GM10847 (cell line): Measurements from ENCODE around the gene AGAP1.

ENCODE experiments used
- POLR2A ChIP-seq: IDR thresholded peaks from 2 replicates; pipeline ENCODE4 v1.6.1; 2011; ENCODE audit not compliant: insufficient read length; ENCODE audit errors: extremely low read depth

AGAP1 gene

DNA sequence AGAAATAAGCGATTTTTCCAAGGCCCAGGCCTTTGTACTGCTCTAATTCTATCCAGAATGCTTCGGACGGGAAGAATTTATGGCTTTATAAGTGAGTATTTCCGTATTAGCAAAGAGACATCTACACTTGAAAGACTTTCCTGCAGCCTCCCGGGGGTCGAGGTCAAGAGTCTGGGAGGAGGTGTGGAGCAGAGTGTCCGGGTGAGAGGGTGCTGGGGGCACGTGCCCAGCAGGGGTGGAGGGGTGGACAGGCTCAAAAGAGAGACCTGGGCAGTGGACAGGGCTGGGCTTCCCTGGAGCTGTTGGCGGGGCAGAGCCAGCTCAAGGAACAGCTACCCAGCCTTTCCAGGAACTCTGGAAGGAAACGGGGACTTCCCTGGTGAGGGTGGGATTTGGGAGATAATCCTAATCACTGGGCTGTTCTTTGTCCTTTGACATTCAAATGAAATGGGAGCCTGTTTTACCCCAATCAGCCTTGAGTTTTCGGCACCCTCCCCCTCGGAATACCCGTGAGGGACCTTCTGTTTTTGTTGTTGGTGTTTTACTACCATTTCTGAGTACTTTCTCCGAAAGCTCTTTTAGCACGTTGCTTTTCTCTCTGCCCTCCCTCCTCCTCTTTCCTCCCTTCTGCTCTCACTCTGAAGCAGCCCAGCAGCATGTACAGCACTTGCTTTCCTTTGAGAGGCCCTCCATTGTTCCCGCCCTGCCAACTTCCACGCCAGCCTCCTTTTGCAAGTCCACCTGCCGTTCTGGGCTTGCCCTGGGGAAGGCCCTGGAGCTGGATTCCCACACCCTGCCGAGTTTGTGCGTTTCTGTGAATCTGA is 164.7 kb downstream of the AGAP1 start:
- no peak for TF ChIP-seq POLR2A

DNA sequence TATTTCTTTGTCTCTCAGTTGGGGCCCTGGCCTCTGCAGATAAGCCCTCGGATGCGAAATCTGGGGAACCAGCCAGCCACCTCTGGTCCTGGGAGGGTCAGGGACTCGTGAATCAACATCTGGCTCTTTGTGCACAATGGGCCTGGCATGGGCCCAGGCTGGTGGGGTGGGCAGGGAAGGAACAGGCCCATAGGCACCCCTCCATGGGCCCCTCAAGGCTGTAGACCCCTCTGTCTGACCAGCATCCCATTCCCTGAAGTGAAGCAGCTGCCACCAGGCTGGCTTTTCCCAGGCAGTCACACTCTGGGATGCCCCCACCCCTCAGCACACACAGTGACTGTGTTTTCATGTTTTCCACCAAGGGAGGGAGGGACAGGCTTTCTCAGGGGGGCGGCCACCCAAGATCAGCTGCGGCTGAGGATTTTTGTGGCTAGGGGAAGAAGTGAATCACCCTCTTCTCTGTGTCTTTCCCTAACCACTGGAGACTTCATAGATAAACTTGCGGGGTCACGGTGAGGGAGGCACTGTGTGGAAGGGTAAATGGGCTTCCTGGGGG is 166.0 kb downstream of the AGAP1 start:
- no peak for TF ChIP-seq POLR2A

DNA sequence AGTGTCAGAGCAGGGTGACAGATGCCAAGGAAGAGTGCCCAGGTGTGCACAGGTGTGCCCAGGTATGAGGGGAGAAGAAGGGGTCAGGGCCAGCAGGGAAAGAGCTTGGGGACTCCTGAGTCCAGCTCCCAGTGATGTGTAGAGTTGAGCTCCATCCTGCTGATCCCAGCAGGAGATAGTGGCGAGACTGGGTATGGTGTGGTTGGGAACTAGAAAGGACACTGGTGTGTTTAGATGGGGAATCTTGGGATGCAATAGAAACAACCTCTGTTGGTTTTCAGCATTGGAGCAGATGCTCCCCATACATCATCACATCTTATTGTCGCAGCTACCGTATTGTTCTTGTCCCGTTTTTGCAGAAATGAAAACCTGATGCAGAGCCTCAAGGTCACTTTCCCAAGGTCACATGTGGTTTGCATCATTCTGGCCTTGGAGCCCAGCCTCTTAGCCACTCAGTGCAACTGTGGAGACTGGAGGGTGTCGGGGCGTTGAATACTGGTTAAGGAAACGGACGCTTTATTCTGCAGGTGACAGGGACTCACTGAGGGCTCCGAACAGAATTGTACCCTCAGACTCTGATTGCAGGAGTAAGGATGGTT is 166.7 kb downstream of the AGAP1 start:
- TF ChIP-seq POLR2A, result no peak

DNA sequence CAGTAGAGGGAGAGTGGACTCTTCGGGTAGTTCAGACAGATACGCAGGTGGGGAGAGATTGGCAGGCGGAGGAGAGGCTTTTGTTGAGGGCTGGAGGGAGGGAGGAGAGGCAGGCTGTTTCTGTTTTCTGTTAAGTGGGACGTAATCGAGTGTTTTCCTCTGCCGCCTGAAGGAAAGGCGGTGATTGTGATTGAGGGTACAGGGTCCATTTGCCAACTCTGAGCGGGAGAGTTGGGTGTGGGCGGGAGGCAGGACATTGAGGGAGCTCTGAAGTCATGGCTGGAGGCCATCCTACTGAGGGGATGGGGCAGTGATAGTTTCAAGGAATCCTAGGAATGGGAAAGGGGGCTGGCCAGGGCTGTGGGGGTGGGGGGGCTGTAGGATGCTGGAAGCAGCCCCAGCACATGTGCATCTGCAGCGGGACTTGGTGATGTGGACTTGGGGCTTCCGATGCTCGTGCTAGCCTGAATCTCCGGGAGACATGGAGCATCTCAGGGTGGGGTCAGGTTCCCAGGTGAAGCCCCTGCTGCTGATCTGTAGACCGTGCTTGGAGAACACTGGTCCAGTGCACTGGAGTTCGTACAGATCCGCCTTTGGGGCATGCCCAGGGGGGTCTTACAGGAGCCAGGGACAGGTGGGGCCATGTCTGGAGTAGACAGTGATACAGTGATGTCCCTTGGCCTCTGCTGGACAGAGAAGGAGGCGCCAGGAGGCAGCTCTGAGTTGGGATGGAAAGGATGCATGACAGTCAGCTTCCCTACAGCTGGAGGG is 167.5 kb downstream of the AGAP1 start:
- no peak for TF ChIP-seq POLR2A

DNA sequence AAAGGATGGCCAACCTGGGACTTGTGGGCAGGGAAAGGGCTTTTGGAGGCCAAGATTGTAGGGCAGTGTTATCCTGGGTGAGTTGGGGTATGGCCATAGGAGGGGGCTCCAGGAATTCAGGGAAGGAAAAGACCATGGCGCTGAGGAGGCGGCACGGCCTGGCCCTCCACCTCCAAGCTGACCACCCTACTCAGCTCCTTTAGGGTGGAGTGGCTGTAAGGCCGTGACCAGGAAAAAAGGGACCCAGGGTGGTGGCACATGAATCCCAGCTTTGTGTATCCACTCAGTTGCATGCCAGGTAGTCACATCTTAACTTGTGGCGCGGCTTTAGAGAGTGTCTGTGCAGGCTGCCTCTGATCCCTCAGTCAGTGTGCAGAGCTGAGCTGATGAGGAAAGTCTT is 168.1 kb downstream of the AGAP1 start:
- no peak for TF ChIP-seq POLR2A

DNA sequence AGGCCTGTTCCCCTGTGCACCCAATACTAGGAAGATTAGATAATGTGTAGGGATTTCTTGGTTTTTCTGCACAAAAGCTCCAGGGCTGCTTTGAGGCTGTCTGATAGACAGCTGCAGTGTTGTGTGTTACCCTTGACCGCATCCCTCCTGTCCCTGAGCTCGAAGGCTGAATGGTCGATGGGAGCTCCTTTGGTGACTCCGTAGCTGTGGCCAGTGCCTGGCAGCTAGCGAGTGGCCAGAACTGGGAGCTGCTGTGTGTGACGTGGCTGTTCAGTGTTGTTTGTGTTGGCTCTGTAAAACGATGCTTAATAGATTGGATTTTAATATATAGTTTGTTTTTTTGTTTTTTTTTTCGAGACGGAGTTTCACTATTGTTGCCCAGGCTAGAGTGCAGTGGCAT is 170.0 kb downstream of the AGAP1 start:
- no peak for TF ChIP-seq POLR2A

DNA sequence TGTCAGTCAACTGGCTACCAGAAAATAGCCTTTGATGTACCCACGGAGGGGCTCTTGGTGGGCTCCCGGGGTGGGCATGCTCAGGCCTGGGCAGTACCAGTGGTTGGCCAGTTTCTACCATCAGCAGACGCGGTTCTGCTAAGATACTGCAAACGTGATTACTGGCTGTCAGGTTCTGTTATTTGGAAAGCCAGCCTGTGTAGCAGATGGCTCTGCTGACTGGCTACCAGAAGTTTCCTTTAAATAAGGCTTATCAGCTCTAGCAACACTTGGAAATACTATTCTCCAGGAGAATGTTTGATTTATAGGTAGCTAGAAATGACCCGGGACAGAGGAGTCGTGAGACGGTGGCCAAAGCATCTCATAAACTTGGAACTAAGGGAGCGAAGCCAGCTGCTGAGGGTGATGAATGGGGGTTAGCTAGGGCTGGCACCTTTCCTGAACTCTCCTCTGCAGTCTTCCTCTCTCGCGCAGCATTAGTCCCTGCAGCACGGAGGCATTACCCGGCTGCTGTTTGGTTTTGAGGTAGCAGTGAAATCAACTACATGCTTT is 171.9 kb downstream of the AGAP1 start:
- no peak for TF ChIP-seq POLR2A

DNA sequence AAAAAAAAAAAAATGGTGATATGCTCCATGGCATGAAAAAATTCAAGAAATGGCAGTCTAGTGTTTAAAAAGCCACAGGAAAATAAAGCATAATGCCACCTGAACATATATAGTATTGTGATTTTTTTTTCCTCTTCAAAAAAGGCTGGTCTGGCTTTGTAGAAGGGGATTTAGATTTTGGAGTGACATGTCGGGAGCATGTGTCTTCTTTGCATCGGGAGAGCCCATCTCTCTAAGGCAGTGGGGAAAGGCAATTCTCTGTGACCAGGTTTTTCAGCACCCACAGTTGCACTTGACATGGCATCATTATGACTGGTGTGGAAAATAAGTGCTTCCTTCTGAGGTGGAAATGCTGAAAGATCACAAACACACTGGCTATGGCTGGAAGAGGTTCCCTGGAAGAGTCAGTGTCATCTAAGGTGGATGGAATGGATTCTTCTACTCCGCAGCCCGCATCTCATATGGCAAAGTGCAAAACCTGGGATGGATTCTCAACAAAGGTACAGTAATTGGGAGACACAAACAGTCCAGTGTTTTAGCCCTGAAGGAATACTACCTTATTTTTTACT is 172.5 kb downstream of the AGAP1 start:
- no peak for TF ChIP-seq POLR2A

DNA sequence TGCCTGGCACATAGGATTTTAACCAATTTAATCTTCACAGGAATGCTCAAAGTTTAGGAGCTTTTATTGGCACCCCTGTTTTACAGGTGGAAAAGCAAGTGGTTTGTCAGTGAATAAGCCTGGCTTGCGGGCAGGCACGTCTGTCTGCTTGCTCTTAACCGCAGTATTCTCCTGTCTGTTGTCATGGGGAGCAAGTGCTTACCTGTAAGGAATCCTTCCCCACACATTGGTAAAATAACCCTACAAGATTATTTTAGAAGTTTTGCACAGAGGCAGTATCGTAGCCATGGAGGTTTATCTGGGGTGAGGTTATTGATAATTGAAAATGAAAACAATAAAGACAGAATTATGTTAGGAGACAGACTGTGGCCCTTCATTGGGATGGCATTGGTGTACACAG is 174.9 kb downstream of the AGAP1 start:
- TF ChIP-seq POLR2A, result no peak

DNA sequence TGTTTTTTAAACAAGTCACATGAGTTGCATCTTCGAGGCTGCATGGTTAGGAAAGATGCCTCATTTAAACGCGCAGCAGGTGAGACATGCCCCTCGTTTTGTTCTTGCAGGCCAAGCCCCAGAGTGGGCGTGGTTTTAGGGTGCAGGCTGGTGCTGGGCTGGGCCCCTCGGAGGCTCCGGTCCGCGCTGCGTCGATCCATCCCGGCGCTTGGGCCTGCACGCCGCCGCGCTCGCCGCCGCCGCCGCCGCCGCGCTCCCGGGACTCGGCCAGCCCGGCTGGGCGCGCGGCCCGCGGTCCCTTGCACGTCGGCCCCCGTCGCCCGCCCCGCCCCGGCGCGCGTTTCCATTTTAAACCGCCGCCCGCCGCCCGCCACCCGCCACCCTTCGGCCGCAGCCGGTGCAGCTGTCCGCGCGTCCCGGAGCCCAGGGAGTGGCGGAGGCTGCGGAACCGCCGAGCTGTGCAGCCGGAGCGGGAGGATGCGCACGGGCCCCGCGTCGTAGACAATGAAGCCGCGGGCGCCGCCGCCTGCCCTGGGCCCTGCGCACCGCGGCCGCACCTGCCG is 175.5 kb downstream of the AGAP1 start:
- TF ChIP-seq POLR2A, result no peak

DNA sequence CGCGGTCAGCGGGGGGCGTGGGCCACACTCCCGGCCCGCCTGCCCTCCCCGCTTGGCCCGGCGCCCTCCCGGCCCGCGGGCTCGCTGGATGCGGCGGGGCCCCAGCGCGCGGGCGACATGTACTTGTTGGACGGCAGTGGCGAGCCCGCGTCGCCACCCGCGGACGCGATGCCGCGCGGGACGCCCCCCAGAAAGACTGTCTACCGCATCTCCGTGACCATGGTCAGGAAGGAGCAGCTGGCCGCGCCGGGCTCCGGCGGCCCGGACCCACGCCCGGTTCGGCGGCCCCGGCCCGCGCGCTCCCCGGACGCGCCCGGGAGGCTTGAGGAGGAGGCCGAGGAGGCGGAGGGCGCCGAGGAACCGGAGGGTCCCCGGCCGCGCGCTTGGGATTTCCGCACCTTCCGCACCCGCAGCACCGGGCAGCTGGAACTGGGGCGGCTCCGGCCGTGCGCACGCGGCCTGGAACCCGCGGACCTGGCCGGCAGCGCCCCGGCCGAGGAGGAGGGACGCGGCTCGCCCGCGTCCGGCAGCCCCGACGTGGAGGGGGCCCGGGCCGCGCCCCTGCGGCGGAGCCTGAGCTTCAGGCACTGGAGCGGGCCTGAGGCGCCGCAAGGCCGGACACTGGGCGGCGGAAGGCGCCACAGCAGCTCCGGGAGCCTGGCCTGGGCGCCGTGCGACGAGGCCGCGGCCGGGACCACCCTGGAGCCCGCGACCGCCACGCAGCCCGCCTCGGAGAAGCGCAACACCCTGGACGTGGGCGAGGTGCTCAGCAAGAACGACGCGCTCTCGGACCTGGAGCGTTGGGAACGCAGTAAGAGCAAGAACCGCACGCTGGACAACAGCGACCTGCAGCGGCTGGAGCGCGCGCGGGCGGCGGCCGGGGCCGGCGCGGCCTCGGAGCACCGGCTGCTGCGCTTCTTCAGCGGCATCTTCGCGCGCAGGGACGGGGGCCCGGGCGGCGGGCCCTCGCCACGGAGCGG is 176.4 kb downstream of the AGAP1 start:
- TF ChIP-seq POLR2A, result no peak

DNA sequence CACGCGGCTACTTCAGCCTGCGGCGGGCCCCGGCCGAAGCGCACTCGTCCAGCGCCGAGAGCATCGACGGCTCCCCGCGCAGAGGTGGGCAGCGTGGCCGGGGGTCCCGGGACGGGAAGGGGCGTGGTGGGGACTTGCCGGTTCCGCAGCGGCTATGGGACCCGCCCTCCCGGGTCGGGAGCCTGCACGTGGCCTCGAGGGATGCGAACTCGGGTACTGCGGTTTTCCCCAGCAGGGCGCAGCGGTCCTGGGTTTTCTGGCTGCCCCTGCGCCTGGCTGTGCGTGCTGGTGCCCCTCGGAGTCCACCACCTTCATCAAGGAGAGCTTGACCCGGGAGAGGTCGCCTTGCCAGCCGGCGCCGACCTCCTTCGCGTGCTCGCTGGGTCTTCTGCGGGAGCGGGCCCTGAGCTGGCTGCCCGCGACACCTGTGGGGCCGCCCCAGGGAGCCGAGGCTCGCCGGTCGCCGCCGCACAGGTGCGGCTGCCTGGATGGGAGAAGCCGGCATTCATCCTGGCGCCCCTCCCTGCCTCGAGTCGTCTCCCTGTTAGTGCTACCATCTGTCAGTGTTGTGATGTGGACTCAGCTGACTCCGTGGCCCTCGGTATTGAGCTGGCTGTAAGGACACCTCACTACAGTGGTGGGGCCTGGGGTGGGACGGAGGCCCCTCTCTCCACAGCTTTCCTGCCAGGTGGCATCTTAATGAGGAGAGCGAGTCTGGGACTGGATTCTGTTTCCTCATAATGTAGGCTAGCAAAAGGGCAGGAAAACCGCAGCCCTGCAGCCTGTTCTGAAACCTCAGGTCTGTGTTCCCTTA is 177.3 kb downstream of the AGAP1 start:
- TF ChIP-seq POLR2A, result no peak

DNA sequence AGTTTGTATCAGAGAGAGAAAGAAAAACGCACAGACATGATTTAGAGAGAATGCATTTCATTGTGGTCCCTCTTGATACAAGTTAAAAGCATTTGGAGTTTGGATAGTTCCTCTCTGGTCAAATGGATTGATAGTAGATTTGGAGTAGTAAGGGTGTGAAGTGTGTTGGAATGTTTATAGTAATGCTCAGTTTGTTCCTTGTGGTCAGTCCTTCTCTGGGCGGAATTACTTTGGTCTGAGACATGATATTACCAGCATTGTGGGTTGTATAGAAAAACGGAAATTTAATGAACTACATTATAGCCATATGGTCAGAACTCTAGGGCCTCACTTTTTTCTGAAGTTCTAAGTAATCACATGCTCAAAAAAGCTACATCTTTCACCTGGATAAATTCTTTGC is 178.9 kb downstream of the AGAP1 start:
- TF ChIP-seq POLR2A, result no peak
